ENCODE data around the gene ISY1.
A peak's percentile ranks its signal among the peaks of the same experiment; 100 is the strongest.
"Not testable (repeated sequence)": the region's sequence is repeated elsewhere in the genome, so short reads cannot be mapped to it uniquely, and the experiment has no call there.

Gene ISY1

GRCh38 chr3:129165594-129165993 lies 4.7 kb upstream of the ISY1 start:
- peaks cover 9 to 10% of the 10 kb centered on the region in 2 donors for H3K4me1 ChIP-seq (ENCODE audit: control insufficient read depth in 1 of 2, insufficient read depth in 2 of 2, low read length in 2 of 2)
- not testable (repeated sequence) for H3K4me3 ChIP-seq (ENCODE audit: low read depth in 1 of 2, low read length in 2 of 2); H3K9me3 ChIP-seq (ENCODE audit: control insufficient read depth in 1 of 2, low read length in 2 of 2); H3K27ac ChIP-seq (ENCODE audit: low read length); H3K27me3 ChIP-seq (ENCODE audit: low read depth, low read length)
- H3K36me3 ChIP-seq (ENCODE audit: control insufficient read depth in 1 of 2, insufficient read depth in 2 of 2, low read length in 2 of 2) = peaks cover 35 to 52% of the 10 kb centered on the region in 2 donors

- Histone ChIP-seq H3K36me3 (ENCODE audit: control insufficient read depth in 1 of 2, insufficient read depth in 2 of 2, low read length in 2 of 2) (peaks cover 24 to 41% of the 10 kb centered on the region in 2 donors), H3K27ac (ENCODE audit: low read length) (no peak overlapping the region), H3K4me1 (ENCODE audit: control insufficient read depth in 1 of 2, insufficient read depth in 2 of 2, low read length in 2 of 2) (peaks cover 13 to 18% of the 10 kb centered on the region in 2 donors), H3K27me3 (ENCODE audit: low read depth, low read length) (no peaks in the 10 kb centered on the region), H3K4me3 (ENCODE audit: low read depth in 1 of 2, low read length in 2 of 2) (no peak overlapping the region), H3K9me3 (ENCODE audit: control insufficient read depth in 1 of 2, low read length in 2 of 2) (no peaks in the 10 kb centered on the region)
Measured at GRCh38 chr3:129164500-129164899, 3.6 kb upstream of the ISY1 start.

- H3K27ac ChIP-seq (ENCODE audit: low read length) = peak overlapping the region; percentile 99
- peaks cover 16 to 44% of the 10 kb centered on the region in 2 donors for H3K36me3 ChIP-seq (ENCODE audit: control insufficient read depth in 1 of 2, insufficient read depth in 2 of 2, low read length in 2 of 2)
- no peaks in the 10 kb centered on the region for H3K9me3 ChIP-seq (ENCODE audit: control insufficient read depth in 1 of 2, low read length in 2 of 2)
- no peak overlapping the region for H3K4me3 ChIP-seq (ENCODE audit: low read depth in 1 of 2, low read length in 2 of 2)
- peaks cover 16 to 21% of the 10 kb centered on the region in 2 donors for H3K4me1 ChIP-seq (ENCODE audit: control insufficient read depth in 1 of 2, insufficient read depth in 2 of 2, low read length in 2 of 2)
- no peaks in the 10 kb centered on the region for H3K27me3 ChIP-seq (ENCODE audit: low read depth, low read length)
Measured at GRCh38 chr3:129162729-129163579, 2.1 kb upstream of the ISY1 start.

GRCh38 chr3:129161860-129162271 lies 1.0 kb upstream of the ISY1 start:
- Histone ChIP-seq H3K4me1 (ENCODE audit: control insufficient read depth in 1 of 2, insufficient read depth in 2 of 2, low read length in 2 of 2) (peaks cover 16 to 21% of the 10 kb centered on the region in 2 donors), H3K36me3 (ENCODE audit: control insufficient read depth in 1 of 2, insufficient read depth in 2 of 2, low read length in 2 of 2) (peaks cover 10 to 39% of the 10 kb centered on the region in 2 donors), H3K27me3 (ENCODE audit: low read depth, low read length) (no peaks in the 10 kb centered on the region), H3K4me3 (ENCODE audit: low read depth in 1 of 2, low read length in 2 of 2) (peak overlapping the region; percentile 87 to 96), H3K9me3 (ENCODE audit: control insufficient read depth in 1 of 2, low read length in 2 of 2) (no peaks in the 10 kb centered on the region), H3K27ac (ENCODE audit: low read length) (peak overlapping the region; percentile 99)

- no peak overlapping the region for H3K27ac ChIP-seq (ENCODE audit: low read length)
- H3K4me1 ChIP-seq (ENCODE audit: control insufficient read depth in 1 of 2, insufficient read depth in 2 of 2, low read length in 2 of 2) = no peaks in the 10 kb centered on the region
- H3K27me3 ChIP-seq (ENCODE audit: low read depth, low read length) = no peaks in the 10 kb centered on the region
- H3K36me3 ChIP-seq (ENCODE audit: control insufficient read depth in 1 of 2, insufficient read depth in 2 of 2, low read length in 2 of 2) = peaks cover 21 to 43% of the 10 kb centered on the region in 2 donors
- H3K4me3 ChIP-seq (ENCODE audit: low read depth in 1 of 2, low read length in 2 of 2) = no peak overlapping the region
- no peaks in the 10 kb centered on the region for H3K9me3 ChIP-seq (ENCODE audit: control insufficient read depth in 1 of 2, low read length in 2 of 2)
Measured at GRCh38 chr3:129144786-129145185, 16.1 kb downstream of the ISY1 start.

GRCh38 chr3:129141011-129141410 lies 19.9 kb downstream of the ISY1 start:
- not testable (repeated sequence) for H3K9me3 ChIP-seq (ENCODE audit: control insufficient read depth in 1 of 2, low read length in 2 of 2); H3K4me3 ChIP-seq (ENCODE audit: low read depth in 1 of 2, low read length in 2 of 2); H3K4me1 ChIP-seq (ENCODE audit: control insufficient read depth in 1 of 2, insufficient read depth in 2 of 2, low read length in 2 of 2); H3K27me3 ChIP-seq (ENCODE audit: low read depth, low read length); H3K27ac ChIP-seq (ENCODE audit: low read length)
- peaks cover 20 to 50% of the 10 kb centered on the region in 2 donors for H3K36me3 ChIP-seq (ENCODE audit: control insufficient read depth in 1 of 2, insufficient read depth in 2 of 2, low read length in 2 of 2)

GRCh38 chr3:129139911-129140310 lies 21.0 kb downstream of the ISY1 start:
- H3K27ac ChIP-seq (ENCODE audit: low read length) = no peak overlapping the region
- no peaks in the 10 kb centered on the region for H3K27me3 ChIP-seq (ENCODE audit: low read depth, low read length)
- H3K4me1 ChIP-seq (ENCODE audit: control insufficient read depth in 1 of 2, insufficient read depth in 2 of 2, low read length in 2 of 2) = no peaks in the 10 kb centered on the region
- H3K36me3 ChIP-seq (ENCODE audit: control insufficient read depth in 1 of 2, insufficient read depth in 2 of 2, low read length in 2 of 2) = peaks cover 12 to 46% of the 10 kb centered on the region in 2 donors
- H3K9me3 ChIP-seq (ENCODE audit: control insufficient read depth in 1 of 2, low read length in 2 of 2) = no peaks in the 10 kb centered on the region
- H3K4me3 ChIP-seq (ENCODE audit: low read depth in 1 of 2, low read length in 2 of 2) = no peak overlapping the region

- not testable (repeated sequence) for H3K9me3 ChIP-seq (ENCODE audit: control insufficient read depth in 1 of 2, low read length in 2 of 2); H3K4me3 ChIP-seq (ENCODE audit: low read depth in 1 of 2, low read length in 2 of 2); H3K27me3 ChIP-seq (ENCODE audit: low read depth, low read length); H3K27ac ChIP-seq (ENCODE audit: low read length); H3K4me1 ChIP-seq (ENCODE audit: control insufficient read depth in 1 of 2, insufficient read depth in 2 of 2, low read length in 2 of 2)
- peaks cover 47 to 61% of the 10 kb centered on the region in 2 donors for H3K36me3 ChIP-seq (ENCODE audit: control insufficient read depth in 1 of 2, insufficient read depth in 2 of 2, low read length in 2 of 2)
Measured at GRCh38 chr3:129136275-129136674, 24.6 kb downstream of the ISY1 start.

- Histone ChIP-seq H3K27me3 (ENCODE audit: low read depth, low read length) (no peaks in the 10 kb centered on the region), H3K36me3 (ENCODE audit: control insufficient read depth in 1 of 2, insufficient read depth in 2 of 2, low read length in 2 of 2) (peaks cover 49 to 75% of the 10 kb centered on the region in 2 donors), H3K4me3 (ENCODE audit: low read depth in 1 of 2, low read length in 2 of 2) (no peak overlapping the region), H3K4me1 (ENCODE audit: control insufficient read depth in 1 of 2, insufficient read depth in 2 of 2, low read length in 2 of 2) (no peaks in the 10 kb centered on the region), H3K9me3 (ENCODE audit: control insufficient read depth in 1 of 2, low read length in 2 of 2) (no peaks in the 10 kb centered on the region), H3K27ac (ENCODE audit: low read length) (no peak overlapping the region)
Measured at GRCh38 chr3:129132097-129132866, 28.6 kb downstream of the ISY1 start.

GRCh38 chr3:129131465-129132088 lies 29.3 kb downstream of the ISY1 start:
- Histone ChIP-seq H3K4me1 (ENCODE audit: control insufficient read depth in 1 of 2, insufficient read depth in 2 of 2, low read length in 2 of 2) (no peaks in the 10 kb centered on the region), H3K27me3 (ENCODE audit: low read depth, low read length) (no peaks in the 10 kb centered on the region), H3K27ac (ENCODE audit: low read length) (no peak overlapping the region), H3K36me3 (ENCODE audit: control insufficient read depth in 1 of 2, insufficient read depth in 2 of 2, low read length in 2 of 2) (peaks cover 46 to 72% of the 10 kb centered on the region in 2 donors), H3K9me3 (ENCODE audit: control insufficient read depth in 1 of 2, low read length in 2 of 2) (no peaks in the 10 kb centered on the region), H3K4me3 (ENCODE audit: low read depth in 1 of 2, low read length in 2 of 2) (no peak overlapping the region)

GRCh38 chr3:129130291-129130813 lies 30.5 kb downstream of the ISY1 start:
- Histone ChIP-seq H3K4me3 (ENCODE audit: low read depth in 1 of 2, low read length in 2 of 2) (no peak overlapping the region), H3K9me3 (ENCODE audit: control insufficient read depth in 1 of 2, low read length in 2 of 2) (no peaks in the 10 kb centered on the region), H3K27me3 (ENCODE audit: low read depth, low read length) (no peaks in the 10 kb centered on the region), H3K36me3 (ENCODE audit: control insufficient read depth in 1 of 2, insufficient read depth in 2 of 2, low read length in 2 of 2) (peaks cover 46 to 72% of the 10 kb centered on the region in 2 donors), H3K4me1 (ENCODE audit: control insufficient read depth in 1 of 2, insufficient read depth in 2 of 2, low read length in 2 of 2) (no peaks in the 10 kb centered on the region), H3K27ac (ENCODE audit: low read length) (no peak overlapping the region)
